Left ventricle myocardium inferior (tissue), 1 donor: ENCODE results near the gene IFI27L2. TPM values are rescaled to one million over a fixed set of nuclear protein-coding genes. Genes with fewer than 3 reads are reported as not detected.

Experiments used
- DNase-seq: peaks from one replicate; pipeline ENCODE4 v3.0.0-alpha.2; 2020
- H3K27ac ChIP-seq: fragments of 200-600 bp; replicated peaks from 2 replicates; pipeline ENCODE4 v1.8.0; 2021
- H3K27me3 ChIP-seq: fragments of 200-600 bp; 2 replicates; pipeline ENCODE4 v1.8.0; 2021; ENCODE audit warnings: low read depth
- H3K36me3 ChIP-seq: fragments of 200-600 bp; 2 replicates; pipeline ENCODE4 v1.8.0; 2021
- H3K4me1 ChIP-seq: fragments of 200-600 bp; 2 replicates; pipeline ENCODE4 v1.8.0; 2021
- H3K4me3 ChIP-seq: fragments of 200-600 bp; 2 replicates; pipeline ENCODE4 v1.8.0; 2021; ENCODE audit warnings: mild to moderate bottlenecking, moderate library complexity
- H3K9me3 ChIP-seq: fragments of 200-600 bp; replicated peaks from 2 replicates; pipeline ENCODE4 v1.8.0; 2021
- intact Hi-C: fragments of 100-400 bp; cut with micrococcal nuclease; formaldehyde crosslinking; loops from one replicate; pipeline ENCODE4 v1.11.0; 2022
- total RNA-seq: library from RNA; stranded (reverse); fragmentation: NEBNext Ultra II Directional; extraction: Animal tissue kit (Norgen Biotek cat#: 25700); gene quantifications from one replicate; pipeline ENCODE4 v1.2.1, GENCODE V29; 2021
- TF ChIP-seq, protein P1 (sequence below): fragments of 200-600 bp; IDR thresholded peaks from 2 replicates; pipeline ENCODE4 v1.8.0; 2021; ENCODE audit warnings: antibody characterized with exemption, mild to moderate bottlenecking, borderline replicate concordance
- donor health status: DM: no; HTN: yes; CAD: no; lungs with severe emphysema.

IFI27L2 gene
- total RNA-seq, 1 donor from 2014 or later: 56.6 TPM

DNA sequence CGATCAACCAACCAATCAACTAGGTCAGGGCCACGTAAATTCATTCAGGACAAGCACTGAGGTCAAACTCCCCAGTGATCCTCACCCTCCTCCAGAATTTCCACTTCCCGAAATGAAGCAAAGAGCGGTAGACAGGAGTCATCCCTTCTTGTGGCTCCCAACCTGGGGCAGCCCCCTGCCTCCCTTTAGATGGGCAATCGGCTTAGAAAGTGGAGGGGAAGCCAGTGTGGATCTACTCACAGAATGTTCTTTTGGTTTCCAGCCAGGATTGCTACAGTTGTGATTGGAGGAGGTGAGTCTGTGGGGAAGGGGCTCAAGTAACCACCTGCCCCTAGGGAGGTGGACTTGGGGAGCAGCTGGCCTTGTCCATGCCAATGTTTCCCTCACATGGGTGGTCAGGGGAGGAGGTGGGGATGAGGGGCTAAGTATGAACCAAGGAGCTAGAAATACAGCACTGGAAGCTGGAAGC, 14.8 kb downstream of the IFI27L2 start:
- intact Hi-C loops: no loop called here
- H3K36me3 ChIP-seq: no peaks in the 10 kb centered on the region
- TF ChIP-seq, protein P1, sequence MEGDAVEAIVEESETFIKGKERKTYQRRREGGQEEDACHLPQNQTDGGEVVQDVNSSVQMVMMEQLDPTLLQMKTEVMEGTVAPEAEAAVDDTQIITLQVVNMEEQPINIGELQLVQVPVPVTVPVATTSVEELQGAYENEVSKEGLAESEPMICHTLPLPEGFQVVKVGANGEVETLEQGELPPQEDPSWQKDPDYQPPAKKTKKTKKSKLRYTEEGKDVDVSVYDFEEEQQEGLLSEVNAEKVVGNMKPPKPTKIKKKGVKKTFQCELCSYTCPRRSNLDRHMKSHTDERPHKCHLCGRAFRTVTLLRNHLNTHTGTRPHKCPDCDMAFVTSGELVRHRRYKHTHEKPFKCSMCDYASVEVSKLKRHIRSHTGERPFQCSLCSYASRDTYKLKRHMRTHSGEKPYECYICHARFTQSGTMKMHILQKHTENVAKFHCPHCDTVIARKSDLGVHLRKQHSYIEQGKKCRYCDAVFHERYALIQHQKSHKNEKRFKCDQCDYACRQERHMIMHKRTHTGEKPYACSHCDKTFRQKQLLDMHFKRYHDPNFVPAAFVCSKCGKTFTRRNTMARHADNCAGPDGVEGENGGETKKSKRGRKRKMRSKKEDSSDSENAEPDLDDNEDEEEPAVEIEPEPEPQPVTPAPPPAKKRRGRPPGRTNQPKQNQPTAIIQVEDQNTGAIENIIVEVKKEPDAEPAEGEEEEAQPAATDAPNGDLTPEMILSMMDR: no peak
- no peak for DNase-seq
- H3K9me3 ChIP-seq: peaks cover 7% of the 10 kb centered on the region
- peak overlapping the region; percentile 69 for H3K4me3 ChIP-seq
- peaks cover 52% of the 10 kb centered on the region for H3K4me1 ChIP-seq
- no peaks in the 10 kb centered on the region for H3K27me3 ChIP-seq
- peak overlapping the region; percentile 89 for H3K27ac ChIP-seq

DNA sequence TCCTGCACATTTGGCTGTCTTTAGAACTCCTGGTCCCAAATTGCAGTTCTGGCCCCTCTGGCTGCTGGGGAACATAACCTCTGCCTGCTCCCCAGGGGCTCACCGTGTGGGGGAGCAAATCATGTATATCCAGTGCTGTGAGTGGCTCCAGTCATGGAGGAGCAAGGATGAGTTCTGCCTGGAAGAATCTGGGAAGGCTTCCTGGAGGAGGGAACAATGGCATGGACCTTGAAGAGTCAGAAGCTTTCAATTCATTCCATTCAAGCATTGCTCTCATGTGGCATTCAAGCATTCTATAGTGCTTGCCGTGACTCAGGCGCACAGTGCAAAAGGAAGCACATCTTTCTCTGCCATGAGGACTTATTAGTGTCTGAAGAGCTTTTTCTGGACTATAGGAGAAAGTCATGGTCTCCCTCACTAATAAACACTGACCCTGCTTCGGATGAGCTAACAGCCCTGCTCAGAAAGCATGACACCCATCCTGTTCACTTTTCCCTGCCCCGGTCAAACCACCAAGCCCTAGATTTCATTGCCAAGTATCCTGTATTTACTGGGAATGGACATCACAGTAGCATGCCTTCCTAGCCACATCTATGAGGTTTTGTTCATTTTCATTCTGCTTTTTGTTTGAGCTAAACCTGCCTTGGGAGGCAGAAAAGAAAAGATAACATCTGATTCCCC, 15.4 kb downstream of the IFI27L2 start:
- Histone ChIP-seq H3K9me3 (peaks cover 1% of the 10 kb centered on the region), H3K36me3 (no peaks in the 10 kb centered on the region), H3K27ac (peak overlapping the region; percentile 89), H3K4me3 (peak overlapping the region; percentile 69), H3K4me1 (peaks cover 55% of the 10 kb centered on the region), H3K27me3 (no peaks in the 10 kb centered on the region)
- TF ChIP-seq, protein P1: no peak
- intact Hi-C loops: no loop called here
- no peak for DNase-seq

DNA sequence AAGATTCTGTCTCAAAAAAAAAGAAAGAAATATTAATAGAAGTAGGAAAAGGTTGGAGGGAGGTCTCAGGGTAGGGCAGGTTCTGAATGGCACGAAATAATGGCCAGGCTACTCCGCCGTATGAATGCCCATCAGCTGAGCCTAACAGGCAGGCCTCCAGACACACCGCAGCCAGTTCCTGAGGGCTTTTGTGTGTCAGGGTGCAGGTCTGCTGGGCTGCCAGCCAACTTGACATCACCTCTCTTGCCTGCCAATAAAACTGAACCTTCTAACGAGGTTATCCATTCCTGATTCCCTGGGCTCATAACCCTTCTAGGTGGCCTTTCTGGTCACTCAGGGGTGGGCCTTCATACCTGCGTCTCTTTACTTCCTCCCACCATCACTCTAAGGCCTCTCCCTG, 15.9 kb downstream of the IFI27L2 start:
- Histone ChIP-seq H3K9me3 (no peaks in the 10 kb centered on the region), H3K27ac (peak overlapping the region; percentile 89), H3K27me3 (no peaks in the 10 kb centered on the region), H3K4me3 (peak overlapping the region; percentile 69), H3K4me1 (peaks cover 55% of the 10 kb centered on the region), H3K36me3 (no peaks in the 10 kb centered on the region)
- TF ChIP-seq, protein P1: no peak
- peak; percentile 63 for DNase-seq
- intact Hi-C loops: no loop called here

DNA sequence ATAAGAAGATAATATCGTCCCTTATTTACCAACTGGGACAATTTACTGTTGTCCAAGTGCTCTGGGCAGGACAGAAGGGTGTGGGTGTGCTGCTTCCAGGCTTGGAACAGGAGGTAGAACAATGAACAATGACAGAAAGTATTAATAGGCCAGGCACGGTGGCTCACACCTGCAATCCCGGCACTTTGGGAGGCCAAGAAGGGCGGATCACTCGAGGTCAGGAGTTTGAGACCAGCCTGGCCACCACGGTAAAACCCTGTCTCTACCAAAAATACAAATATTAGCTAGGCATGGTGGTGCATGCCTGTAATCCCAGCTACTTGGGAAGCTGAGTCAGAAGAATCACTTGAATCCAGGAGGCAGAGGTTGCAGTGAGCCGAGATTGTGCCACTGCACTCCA, 16.3 kb downstream of the IFI27L2 start:
- peak overlapping the region; percentile 69 for H3K4me3 ChIP-seq
- TF ChIP-seq, protein P1: no peak
- intact Hi-C loops: no loop called here

DNA sequence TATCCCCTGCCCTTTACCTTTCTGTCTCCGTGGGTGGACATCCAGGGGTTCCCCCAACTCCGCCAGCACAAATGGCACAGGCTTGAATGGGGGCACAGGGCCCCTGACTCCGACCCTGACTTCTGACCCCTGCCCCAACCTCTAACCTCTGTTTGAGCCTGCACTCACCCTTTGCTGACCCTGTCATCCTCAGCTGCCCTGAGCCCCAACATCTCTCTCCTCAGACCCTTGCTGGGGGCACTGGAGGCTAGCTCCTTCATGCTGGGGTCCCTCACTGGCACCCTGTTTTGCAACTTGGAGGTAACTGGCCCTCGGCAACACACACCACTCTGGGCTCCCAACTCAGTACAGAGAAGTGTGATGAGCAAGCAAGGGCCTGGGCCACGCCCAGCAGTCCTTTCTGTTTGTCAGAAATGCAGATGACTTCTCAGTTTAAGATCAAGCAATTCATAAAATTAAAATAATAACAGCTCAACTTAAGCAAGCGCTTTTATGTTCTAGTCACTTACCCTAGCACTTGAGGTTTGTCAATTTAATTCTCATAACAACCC, 16.8 kb downstream of the IFI27L2 start:
- H3K36me3 ChIP-seq: no peaks in the 10 kb centered on the region
- H3K27me3 ChIP-seq: no peaks in the 10 kb centered on the region
- peak overlapping the region; percentile 69 for H3K4me3 ChIP-seq
- intact Hi-C loops: no loop called here
- no peaks in the 10 kb centered on the region for H3K9me3 ChIP-seq
- H3K4me1 ChIP-seq: peaks cover 55% of the 10 kb centered on the region
- no peak for DNase-seq
- H3K27ac ChIP-seq: peak overlapping the region; percentile 89
- TF ChIP-seq, protein P1: no peak

More for the DNA sequence above, 16.3 kb downstream of the IFI27L2 start:
- H3K27me3 ChIP-seq: no peaks in the 10 kb centered on the region
- no peaks in the 10 kb centered on the region for H3K36me3 ChIP-seq
- peaks cover 55% of the 10 kb centered on the region for H3K4me1 ChIP-seq
- H3K27ac ChIP-seq: peak overlapping the region; percentile 89
- DNase-seq: no peak
- H3K9me3 ChIP-seq: no peaks in the 10 kb centered on the region
